ENCODE results near the gene RAP1GAP2. TPM values are rescaled to one million over a fixed set of nuclear protein-coding genes. Genes with fewer than 3 reads are reported as not detected.

Gene RAP1GAP2
- total and polyA plus RNA-seq, 11 donors = 13.5 to 44.1 (median 34.3) TPM

DNA sequence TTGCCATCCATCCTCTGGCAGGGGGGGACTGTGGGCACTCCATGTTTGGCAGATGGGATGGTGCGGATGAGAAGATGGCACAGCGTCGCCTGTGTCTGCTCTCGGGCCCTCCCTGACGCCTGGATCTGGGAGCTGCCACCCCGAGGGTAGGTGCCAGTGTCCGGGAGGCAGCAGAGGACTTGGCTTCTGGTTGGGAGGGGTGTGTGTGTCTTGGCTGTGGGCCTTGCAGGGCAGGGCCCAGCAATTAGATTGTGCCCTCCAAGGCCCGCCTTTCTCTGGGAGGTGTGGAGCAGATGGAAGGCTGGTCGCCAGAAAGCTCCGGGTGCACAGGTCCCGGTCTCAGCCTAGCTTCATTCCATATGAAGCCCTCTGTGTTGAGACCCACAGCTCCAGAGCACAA, 1.4 kb downstream of the RAP1GAP2 start:
- no peak for TF ChIP-seq CTCF (IDR thresholded peaks at IDR 0.05)
- Histone ChIP-seq H3K4me3 (peak overlapping the region in 1 of 12 donors; percentile 61), H3K4me1 (peaks cover 0 to 50% (median 2%) of the 10 kb centered on the region in 12 donors), H3K27me3 (peaks cover 0 to 17% (median 0%) of the 10 kb centered on the region in 9 donors), H3K36me3 (no peaks in the 10 kb centered on the region), H3K9me3 (no peaks in the 10 kb centered on the region), H3K27ac (no peak overlapping the region)
- intact Hi-C loops (cut with DNase I) = no loop called here
- ATAC-seq = peak in 3 of 4 donors; percentile 22 to 36 (median 30)
- DNase-seq = peak in 1 of 5 donors; percentile 37
- WGBS, 4 donors = 43 to 71% (median 67%) methylated on average over 11 of the region's 11 CpGs

- no peak for TF ChIP-seq CTCF (IDR thresholded peaks at IDR 0.05)
- TF ChIP-seq POLR2A (IDR thresholded peaks at IDR 0.05) = no peak
- H3K9me3 ChIP-seq = no peaks in the 10 kb centered on the region
- peak overlapping the region in 1 of 12 donors; percentile 61 for H3K4me3 ChIP-seq
- H3K27me3 ChIP-seq = peaks cover 0 to 15% (median 0%) of the 10 kb centered on the region in 9 donors
- intact Hi-C loops (cut with DNase I) = no loop called here
- DNase-seq = no peak
- peaks cover 0 to 52% (median 2%) of the 10 kb centered on the region in 12 donors for H3K4me1 ChIP-seq
- no peak overlapping the region for H3K27ac ChIP-seq
- H3K36me3 ChIP-seq = no peaks in the 10 kb centered on the region
- ATAC-seq = no peak
- WGBS, 4 donors = 79 to 87% (median 83%) methylated on average over 8 to 11 of the region's 11 CpGs
Measured at GRCh38 chr17:2798188-2798587, 1.9 kb downstream of the RAP1GAP2 start.

- intact Hi-C loops (cut with DNase I) = no loop called here
- peaks cover 0 to 50% (median 2%) of the 10 kb centered on the region in 12 donors for H3K4me1 ChIP-seq
- DNase-seq (no peak), ATAC-seq (no peak)
- H3K27me3 ChIP-seq = peaks cover 0 to 15% (median 0%) of the 10 kb centered on the region in 9 donors
- H3K27ac ChIP-seq = no peak overlapping the region
- H3K4me3 ChIP-seq = no peak overlapping the region
- TF ChIP-seq POLR2A (IDR thresholded peaks at IDR 0.05) (no peak), CTCF (IDR thresholded peaks at IDR 0.05) (no peak)
- no peaks in the 10 kb centered on the region for H3K9me3 ChIP-seq
- H3K36me3 ChIP-seq = no peaks in the 10 kb centered on the region
- WGBS, 4 donors = 41 to 57% (median 49%) methylated on average over 6 to 11 of the region's 11 CpGs
Measured at GRCh38 chr17:2798678-2799077, 2.4 kb downstream of the RAP1GAP2 start.

- Histone ChIP-seq H3K27ac (no peak overlapping the region), H3K4me3 (no peak overlapping the region), H3K4me1 (peaks cover 0 to 40% (median 2%) of the 10 kb centered on the region in 12 donors), H3K36me3 (no peaks in the 10 kb centered on the region), H3K9me3 (no peaks in the 10 kb centered on the region), H3K27me3 (peaks cover 0 to 15% (median 0%) of the 10 kb centered on the region in 9 donors)
- 43 to 62% (median 58%) methylated on average over 5 to 7 of the region's 7 CpGs for WGBS, 4 donors
- no peak for TF ChIP-seq POLR2A (IDR thresholded peaks at IDR 0.05)
- no peak for TF ChIP-seq CTCF (IDR thresholded peaks at IDR 0.05)
- ATAC-seq (peak; percentile 35 to 80 (median 64)), DNase-seq (peak in 2 of 5 donors; percentile 45 to 60)
- intact Hi-C loops (cut with DNase I) = no loop called here
Measured at GRCh38 chr17:2799653-2800052, 3.4 kb downstream of the RAP1GAP2 start.

Measured in heart left ventricle (tissue), 16 donors.